HG03066 (cell line): Measurements from ENCODE around the gene IPO11.
"Not testable (repeated sequence)": the region's sequence is repeated elsewhere in the genome, so short reads cannot be mapped to it uniquely, and the experiment has no call there.

Experiments
- ATAC-seq: cut with Tn5 transposase; IDR thresholded peaks from one replicate; pipeline ENCODE4 v1.9.1; 2021; ENCODE audit warnings: low read depth; ENCODE audit not compliant: unreplicated experiment

IPO11 gene

DNA sequence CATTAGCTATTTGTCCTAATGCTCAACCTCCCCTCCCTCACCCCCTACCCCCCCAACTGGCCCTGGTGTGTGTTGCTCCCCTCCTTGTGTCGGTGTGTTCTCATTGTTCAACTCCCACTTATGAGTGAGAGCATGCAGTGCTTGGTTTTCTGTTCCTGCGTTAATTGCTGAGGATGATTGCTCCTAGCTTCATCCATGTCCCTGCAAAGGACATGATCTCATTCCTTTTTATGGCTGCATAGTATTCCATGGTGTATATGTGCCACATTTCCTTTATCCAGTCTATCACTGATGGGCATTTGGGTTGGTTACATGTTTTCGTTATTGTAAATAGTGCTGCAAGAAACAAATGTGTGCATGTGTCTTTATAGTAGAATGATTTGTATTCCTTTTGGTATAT, 153.2 kb downstream of the IPO11 start:
- ATAC-seq: not testable (repeated sequence)

DNA sequence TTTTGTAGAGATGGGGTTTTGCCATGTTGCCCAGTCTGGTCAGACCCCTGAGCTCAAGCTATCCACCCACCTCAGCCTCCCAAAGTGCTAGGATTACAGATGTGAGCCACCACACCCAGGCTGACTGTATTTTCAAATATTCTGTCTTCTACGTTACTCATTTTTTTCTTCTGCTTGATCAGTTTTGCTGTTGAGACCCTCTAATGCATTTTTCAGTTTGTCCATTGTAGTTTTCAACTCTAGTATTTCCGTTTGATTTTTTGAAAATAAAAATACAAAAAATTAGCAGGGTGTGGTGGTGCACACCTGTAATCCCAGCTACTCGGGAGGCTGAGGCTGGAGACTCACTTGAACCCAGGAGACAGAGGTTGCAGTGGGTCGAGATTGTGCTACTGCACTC, 155.6 kb downstream of the IPO11 start:
- no peak for ATAC-seq

DNA sequence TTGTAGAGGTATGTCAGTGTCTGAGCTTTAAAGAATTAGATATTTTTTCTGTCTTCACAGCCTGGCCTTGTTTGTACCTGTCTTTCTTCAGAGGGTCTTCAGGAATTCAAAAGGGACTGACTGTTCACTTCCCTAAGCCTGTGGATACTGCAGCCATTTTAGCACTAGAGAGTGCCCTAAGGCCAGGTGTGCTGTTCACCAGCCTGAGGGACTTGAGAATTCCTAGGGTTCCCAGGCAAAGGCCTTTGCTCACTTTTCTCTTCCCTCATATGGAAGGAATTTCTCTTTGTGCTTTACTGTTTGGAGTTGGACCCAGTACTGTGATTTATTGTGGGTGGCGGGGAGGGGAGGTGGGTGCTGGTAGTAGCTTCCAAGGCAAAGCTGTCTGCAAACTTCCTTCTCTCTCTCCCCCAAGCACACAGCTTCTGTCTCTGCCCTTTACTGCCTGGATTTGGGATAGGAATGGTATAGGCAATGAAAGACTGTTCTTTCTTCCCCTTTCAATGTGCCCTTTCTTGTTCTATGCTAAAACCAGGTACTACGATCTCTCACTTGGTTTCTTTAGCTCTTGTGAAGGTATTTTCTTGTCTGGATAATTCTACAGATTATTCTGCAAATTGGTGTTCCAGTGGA, 156.4 kb downstream of the IPO11 start:
- no peak for ATAC-seq

DNA sequence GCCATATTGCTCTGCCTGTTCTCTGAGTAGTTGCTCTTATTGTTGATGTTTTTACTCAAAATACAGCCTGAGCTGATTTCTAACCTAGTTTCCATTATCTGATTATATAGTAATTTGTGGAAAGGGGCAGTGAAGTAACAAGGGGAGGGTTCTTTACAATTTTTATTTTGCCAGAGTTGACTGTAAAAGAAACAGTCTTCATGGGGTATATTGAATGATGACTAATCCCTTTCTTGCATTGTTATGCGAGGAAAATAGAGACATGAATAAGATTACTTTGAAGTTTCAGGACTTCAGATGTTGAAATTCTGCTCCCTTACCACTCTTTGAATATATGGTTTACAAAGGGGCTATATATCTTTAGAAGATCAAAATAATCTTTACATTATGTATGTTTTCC, 156.9 kb downstream of the IPO11 start:
- no peak for ATAC-seq

DNA sequence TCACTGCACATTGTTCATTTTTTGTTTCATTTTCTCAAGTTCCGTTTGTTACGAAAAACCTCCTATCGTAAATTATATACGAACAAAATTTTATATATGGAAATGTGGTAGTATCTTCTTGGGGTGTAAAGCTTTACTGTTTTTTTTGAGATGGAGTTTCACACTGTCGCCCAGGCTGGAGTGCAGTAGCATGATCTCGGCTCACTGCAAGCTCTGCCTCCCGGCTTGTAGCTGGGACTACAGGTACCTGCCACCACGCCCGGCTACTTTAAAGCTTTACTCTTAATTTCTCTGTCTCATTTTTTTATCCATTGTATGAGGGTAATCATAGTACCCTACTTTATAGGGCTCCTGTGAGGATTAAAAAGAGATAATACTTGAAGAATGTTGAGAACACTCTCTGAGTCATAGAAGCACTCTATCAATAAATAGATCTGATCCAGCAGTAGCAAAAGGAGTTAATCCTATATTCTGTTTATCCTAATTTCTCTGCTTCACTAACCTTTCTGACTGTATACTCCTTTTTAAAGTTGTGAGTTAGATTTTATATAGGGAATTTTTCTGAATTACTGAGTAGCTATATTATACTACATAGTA, 160.5 kb downstream of the IPO11 start:
- no peak for ATAC-seq

DNA sequence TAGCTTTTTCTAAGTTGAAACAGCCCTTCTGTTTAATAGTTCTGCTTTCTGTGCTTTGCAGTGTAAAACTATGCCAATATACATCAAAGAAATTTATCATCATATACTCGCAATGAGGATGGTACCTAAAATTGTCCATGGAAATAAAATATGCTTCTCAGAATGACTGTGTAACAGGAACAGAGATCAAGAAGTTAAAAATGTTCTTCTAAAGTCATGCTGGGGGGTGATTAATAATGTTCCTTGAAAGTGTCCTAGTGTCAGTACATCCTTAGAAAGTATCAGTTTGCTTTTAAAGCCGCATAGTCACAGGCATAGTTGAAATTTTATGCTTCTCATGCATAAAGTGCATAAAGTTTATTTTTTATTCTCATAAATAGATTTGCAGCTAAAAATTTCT, 162.0 kb downstream of the IPO11 start:
- no peak for ATAC-seq

DNA sequence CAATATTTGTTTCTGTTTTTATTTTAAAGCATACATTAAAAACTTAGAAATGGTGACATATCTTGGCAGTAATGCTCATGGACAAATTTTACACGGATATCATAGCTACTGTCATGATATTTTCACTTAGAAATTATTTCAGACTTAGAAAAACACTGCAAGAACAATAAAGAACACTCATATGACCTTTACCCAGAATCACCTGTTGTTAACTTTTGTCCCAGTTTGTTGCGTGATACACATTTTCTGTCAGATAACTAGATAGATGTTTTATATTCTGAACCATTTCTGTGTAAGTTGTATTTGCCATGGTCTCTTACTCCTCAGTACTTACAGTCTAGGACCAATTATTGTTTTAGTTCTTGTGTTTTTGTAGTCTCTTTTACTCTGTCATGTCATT, 162.5 kb downstream of the IPO11 start:
- no peak for ATAC-seq

DNA sequence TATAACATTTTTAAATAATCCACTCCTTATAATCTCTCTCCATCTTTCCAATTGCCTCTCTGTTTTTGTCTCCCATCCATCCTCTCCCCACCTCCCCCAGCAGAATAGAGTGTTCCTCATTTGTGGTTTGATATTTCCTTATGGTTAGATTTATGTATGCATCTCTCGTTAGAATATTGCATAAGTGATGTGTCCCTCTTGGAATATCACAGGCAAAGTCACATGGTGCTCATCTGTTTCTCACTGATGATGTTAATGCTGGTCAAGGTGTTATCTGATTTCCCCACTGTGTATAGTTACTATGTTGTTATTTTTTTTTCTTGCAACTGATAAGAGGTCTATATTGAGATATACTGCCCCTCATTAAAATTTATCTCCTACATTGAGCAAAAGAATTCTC, 162.9 kb downstream of the IPO11 start:
- no peak for ATAC-seq

DNA sequence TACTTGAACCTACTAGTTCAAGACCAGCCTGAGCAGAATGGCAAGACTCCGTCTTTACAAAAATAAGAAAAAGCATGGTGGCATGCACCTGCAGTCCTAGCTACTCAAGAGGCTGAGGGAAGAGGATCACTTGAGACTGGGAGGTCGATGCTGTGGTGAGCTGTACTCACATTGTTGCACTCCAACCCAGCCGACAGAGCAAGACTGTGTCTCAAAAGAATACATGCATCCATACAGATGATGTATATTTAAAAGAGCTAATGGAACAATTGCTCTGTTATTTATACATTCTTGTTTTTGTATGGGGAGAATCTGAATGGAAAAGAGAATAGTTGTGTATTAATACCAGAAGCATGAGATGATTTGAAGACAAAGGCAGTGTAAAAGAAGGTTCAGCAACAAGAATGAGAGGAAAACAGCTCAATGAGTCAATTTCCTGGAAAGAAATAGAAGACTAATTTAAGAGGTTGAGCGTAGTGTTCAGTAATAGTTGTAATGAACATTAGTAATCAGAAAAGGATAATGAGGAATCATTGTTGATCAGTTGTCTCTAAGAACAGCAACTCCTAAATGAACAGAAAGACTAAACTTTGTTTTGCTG, 164.1 kb downstream of the IPO11 start:
- ATAC-seq: no peak

DNA sequence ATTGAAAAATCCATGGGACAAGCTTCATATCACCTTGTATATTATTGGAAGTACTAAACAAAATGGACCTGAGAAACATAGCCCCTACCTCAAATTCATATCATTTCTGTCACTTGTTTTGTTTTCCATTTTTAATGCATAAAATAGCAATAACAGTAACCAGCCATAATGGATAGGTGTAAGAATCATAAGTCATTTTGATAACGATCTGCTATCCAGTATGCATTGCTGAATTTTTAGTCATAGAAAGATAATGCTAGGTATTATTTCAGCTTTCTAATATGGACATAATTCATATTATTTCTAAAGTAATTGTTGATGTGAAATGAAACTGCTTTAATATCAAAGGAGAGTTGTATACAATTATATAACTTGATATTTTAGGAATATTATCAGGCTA, 164.9 kb downstream of the IPO11 start:
- ATAC-seq: no peak

DNA sequence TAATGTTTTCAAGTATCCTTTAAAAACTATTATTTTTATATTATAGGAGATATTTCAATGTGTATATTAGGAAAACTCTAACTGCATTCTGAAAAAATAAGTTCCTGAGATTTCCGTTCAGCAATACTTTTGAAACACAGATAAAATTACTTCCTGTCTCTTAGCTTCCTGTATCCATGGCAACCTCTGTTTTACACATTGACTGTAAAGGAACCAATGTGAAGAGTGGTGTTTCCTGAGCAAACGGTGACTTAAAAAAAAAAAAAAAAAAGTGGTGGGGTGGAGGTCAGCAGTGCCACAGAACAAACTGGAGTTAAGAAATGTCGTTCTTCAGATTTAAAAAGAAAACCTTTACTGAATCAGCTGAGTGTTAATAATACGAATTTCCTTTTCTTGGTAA, 166.0 kb downstream of the IPO11 start, which contains the start of gene LRRC70:
TSS of gene LRRC70 (plus strand) at position 280 of the 400 bp plus-strand sequence. CDS start 620 bp downstream, outside the sequence.
- ATAC-seq: peak; percentile 78

DNA sequence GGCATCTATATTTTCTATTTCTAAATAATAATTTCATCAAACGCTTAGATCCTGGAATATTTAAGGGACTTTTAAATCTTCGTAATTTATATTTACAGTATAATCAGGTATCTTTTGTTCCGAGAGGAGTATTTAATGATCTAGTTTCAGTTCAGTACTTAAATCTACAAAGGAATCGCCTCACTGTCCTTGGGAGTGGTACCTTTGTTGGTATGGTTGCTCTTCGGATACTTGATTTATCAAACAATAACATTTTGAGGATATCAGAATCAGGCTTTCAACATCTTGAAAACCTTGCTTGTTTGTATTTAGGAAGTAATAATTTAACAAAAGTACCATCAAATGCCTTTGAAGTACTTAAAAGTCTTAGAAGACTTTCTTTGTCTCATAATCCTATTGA, 167.2 kb downstream of the IPO11 start:
- ATAC-seq: no peak

DNA sequence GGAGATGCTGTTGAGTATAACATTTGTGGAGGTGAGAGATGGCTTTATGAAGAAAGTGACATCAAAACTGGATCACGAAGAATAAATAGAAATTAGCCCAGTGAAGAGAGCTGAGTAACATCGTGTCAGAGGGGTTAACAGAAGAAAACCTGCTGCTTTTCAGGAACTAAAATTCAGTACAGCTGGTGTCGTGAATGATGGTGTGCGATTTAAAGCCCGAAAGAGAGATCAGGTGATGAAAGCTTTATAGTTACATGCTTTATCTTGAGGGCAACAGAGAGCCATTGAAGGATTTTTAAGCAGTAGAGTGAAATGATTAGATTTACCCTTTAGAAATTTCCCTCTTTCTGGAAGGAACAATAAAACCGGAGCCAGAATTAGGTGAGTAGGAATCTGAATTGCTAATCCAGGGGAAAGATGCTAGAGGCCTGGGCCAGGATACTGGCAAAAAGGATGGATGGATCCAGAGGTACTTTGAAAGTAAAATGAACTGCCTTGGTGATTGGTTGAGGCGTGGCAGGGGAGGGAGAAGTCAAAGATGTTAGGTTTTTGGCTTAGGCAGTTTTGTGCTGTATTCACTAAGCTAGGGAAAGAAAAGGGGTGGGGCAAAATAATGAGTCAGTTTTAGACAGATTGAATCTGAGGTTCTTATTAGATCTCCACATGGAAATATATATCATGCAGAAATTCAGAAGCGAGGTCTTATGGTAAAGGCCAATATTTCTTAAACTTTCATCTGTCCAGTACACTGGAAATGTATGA, 169.5 kb downstream of the IPO11 start:
- ATAC-seq: no peak

DNA sequence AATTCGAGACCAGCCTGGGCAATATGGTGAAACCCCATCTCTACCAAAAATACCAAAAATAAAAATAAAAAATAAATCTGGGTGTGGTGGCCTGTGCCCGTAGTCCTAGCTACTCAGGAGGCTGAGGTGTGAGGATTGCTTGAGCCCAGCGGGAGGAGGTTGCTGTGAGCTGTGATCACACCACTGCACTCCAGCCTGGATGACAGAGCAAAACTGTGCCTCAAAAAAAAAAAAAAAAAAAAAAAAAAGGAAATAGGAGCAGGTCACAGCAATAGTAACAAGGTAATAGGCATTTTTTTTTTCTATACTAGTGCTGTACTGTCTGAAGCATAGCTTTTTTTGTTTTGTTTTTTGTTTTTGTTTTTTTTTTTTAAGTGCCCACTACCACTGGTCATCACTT, 171.8 kb downstream of the IPO11 start:
- ATAC-seq: no peak

DNA sequence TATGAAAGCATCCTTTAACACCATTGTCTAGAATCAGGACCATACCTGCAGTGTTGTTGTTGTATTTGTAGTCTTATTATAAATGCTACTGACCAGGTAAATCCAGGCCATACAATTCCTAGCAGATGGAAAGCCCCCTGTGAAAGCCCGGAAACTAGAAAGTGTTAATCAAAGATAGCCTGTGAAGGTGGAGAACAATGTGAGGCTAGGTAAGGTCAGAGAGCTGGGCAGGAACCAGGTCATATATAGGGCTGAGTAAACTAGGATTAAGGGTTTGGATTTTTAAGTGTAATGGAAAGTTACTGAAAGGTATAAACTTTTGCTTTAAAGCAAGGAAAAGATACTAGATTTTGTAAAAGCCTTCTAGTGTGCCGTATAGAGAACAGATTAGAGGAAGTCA, 172.7 kb downstream of the IPO11 start:
- ATAC-seq: no peak

DNA sequence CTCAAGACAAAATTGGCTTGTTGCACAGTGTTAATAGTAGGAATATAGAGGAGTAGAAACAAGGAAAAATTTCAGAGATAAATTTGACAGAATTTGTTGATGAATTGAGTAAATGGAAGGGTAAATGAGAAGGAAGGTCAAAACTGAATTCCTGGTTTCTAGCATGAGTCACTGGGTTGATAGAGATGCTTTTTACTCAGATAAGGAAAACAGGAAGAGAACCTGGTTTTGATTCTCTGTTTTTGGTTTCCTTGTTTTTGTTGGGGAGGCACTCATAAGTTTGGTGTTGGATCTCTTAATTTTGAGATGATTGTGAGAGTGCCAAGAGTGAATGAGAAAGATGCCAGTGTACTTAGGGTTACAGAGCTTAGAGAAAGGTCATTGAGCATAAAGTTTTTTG, 173.2 kb downstream of the IPO11 start:
- ATAC-seq: no peak

DNA sequence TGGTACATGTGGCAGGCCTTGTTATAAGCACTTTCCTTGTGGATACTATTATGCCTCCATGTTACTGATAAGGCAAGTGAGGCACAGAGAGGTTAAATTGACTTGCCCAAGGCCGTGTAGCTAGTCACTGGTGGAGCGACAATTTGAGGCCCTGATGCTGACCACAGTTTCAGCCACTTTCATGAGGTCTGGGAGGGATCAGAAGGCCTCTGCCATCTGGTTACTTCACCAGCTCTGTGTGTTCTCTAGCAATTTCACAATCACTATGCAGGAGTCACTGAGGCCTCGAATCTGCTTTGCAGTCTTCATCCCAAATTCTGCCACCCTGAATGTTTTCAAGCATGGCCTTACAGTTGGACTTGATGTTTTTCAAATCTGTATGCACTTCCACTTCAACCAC, 175.2 kb downstream of the IPO11 start:
- ATAC-seq: no peak

DNA sequence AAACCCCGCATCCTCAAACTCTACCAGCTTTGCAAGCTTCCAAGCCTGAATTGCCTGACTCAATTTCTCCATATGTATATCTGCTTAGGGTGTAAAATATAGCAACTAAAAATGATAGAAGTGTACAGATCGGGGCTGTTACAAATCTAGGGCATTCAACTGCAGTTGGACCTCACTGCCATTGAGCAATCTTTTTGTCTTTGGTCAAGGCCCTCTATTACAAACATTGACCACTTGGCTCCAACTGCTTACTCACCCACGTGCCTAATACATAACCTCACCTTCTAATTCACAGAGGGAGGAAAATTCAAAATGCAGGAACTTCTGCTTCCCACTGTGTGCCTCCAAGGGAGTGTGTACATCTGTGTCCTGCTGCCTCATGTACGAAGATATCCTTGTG, 176.1 kb downstream of the IPO11 start:
- ATAC-seq: no peak

DNA sequence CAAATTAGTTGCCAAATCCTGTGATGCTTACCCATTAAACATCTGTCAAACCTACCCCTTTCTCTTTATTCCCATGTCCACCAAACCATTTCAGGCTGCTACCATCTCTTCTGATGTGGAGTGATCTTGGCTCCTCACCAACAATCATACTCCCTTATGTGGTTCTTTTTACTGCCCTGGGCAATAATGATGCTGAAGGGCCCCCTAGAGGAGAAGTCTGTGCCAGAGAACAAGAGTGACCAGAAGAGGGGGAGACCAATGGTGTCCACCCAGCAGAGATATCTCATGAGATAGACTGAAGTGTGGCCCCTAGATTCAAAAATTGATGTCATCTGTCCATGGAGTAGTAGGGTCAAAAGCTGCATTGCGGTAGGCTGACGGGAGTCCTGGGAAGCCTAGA, 176.9 kb downstream of the IPO11 start:
- no peak for ATAC-seq

DNA sequence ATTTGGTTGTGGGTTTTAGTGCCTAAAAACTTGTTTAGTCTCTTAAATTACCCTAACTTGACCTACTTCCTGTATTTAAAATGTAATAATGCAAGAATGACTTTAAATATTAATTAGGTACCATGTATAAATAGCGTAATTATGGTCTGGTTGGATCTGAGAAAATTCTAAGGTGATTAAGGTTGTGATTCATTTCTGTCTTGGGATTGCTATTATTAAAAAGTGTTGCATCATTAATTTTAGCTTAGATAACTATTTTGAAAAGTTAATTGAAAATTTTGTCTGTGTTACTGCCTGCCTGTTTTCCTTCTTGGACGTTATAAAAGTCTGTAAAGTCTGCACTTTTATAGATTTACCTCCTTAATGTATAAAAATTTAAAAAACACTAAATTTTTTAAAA, 177.8 kb downstream of the IPO11 start:
- ATAC-seq: no peak

DNA sequence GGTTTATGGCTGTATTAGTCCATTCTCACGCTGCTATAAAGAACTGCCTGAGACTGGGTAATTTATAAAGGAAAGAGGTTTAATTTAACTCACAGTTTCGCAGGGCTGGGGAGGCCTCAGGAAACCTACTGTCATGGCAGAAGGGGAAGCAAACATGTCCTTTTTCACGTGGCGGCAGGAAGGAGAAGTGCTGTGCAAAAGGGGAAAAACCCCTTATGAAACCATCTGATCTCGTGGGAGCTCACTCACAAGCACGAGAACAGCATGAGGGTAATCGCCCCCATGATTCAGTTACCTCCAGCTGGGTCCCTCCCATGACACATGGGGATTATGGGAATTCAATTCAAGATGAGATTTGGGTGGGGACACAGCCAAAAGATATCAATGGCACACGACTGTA, 180.0 kb downstream of the IPO11 start:
- no peak for ATAC-seq

DNA sequence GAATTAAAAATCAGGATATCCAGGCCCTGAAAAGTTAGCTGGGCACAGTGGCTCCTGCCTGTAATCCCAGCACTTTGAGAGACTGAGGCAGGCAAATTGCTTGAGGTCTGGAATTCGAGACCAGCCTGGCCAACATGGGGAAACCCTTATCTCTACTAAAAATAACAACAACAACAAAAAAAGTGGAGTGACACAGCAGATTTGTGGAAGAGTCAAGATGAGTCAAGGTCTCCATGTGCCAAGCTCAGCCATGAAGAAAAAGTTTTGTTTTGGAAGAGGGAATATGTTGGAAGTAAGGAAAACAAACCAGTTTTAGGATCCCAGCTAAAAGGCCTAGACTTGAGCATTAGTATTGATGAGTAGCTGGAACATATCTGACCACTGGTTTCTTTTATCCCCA, 180.8 kb downstream of the IPO11 start:
- ATAC-seq: no peak
